Putamen (tissue), 1 donor: Measurements from ENCODE around the gene SS18L1.

Experiments used
- DNase-seq: peaks from one replicate; pipeline ENCODE4 v3.0.0-alpha.2; 2016; ENCODE audit warnings: low spot score

The SS18L1 gene

GRCh38 chr20:62195736-62196135 is 52.2 kb downstream of the SS18L1 start:
- DNase-seq = no peak

DNA sequence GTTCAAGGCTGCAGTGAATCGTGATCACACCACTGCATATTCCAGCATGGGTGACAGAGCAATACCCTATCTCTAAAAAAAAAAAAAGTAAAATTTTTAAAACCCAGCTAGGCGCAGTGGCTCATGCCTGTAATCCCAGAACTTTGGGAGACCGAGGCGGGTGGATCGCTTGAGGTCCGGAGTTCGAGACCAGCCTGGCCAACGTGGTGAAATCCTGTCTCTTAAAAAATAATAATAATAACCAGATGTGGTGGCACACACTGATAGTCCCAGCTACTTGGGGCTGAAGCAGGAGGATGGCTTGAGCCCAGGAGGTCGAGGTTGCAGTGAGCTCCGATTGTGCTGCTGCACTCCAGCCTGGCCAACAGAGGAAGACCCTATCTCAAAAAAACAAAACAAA is 52.7 kb downstream of the SS18L1 start:
- no peak for DNase-seq

DNA sequence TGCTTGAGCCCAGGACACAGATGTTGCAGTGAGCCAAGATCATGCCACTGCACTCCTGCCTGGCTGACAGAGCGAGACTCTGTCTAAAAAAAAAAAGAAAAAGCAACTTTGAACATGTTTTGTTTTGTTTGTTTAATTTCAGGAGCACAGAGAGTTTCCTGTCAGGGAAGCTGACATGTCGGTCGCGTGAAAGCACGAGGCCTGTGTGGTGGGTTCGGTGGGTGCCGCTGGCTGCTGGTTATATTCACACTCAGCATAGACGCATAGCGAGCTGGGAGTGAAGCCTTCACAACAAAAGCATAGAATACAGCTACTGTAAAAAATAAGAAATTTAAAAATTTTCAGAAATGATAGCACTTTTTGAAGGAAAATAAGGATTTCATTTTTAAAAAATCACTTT is 53.7 kb downstream of the SS18L1 start:
- DNase-seq = no peak

GRCh38 chr20:62197801-62198200 is 54.2 kb downstream of the SS18L1 start:
- no peak for DNase-seq

- no peak for DNase-seq
Observed at GRCh38 chr20:62198496-62198895, 54.9 kb downstream of the SS18L1 start.

DNA sequence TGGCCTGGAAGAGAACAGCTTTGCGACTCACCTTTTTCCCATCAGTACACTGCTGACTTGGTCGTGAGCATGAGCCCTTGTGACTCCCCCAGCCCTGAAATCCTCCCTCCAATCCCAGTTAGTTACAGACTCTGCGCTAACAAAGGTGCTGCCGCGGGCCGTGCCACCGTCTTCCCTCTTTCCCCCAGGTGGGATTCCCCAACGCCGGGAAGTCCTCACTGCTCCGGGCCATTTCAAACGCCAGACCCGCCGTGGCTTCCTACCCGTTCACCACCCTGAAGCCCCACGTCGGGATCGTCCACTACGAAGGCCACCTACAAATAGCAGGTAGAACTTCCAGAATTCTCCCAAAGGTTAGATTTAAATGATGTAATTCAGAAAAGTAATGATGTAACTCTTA is 55.4 kb downstream of the SS18L1 start:
- no peak for DNase-seq

- DNase-seq = no peak
Observed at GRCh38 chr20:62200491-62201172, 57.1 kb downstream of the SS18L1 start.

- DNase-seq = no peak
Observed at GRCh38 chr20:62201173-62202082, 57.9 kb downstream of the SS18L1 start.

DNA sequence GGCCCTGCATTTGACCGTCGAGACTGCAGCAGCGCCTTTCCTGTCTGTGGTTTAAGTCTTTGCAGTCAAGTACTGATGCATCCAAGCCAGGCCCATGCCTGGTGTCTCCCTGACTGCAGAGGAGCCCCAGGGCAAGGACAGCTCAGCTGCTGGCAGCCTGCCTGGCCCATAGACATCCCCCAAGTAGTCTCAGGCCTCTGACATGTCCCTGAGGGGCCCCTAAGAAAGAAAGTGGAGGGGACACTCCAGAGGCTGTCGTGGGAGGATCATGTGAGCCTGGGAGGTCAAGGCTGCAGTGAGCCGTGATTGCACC is 58.5 kb downstream of the SS18L1 start:
- no peak for DNase-seq

GRCh38 chr20:62202676-62203377 is 59.3 kb downstream of the SS18L1 start:
- no peak for DNase-seq

DNA sequence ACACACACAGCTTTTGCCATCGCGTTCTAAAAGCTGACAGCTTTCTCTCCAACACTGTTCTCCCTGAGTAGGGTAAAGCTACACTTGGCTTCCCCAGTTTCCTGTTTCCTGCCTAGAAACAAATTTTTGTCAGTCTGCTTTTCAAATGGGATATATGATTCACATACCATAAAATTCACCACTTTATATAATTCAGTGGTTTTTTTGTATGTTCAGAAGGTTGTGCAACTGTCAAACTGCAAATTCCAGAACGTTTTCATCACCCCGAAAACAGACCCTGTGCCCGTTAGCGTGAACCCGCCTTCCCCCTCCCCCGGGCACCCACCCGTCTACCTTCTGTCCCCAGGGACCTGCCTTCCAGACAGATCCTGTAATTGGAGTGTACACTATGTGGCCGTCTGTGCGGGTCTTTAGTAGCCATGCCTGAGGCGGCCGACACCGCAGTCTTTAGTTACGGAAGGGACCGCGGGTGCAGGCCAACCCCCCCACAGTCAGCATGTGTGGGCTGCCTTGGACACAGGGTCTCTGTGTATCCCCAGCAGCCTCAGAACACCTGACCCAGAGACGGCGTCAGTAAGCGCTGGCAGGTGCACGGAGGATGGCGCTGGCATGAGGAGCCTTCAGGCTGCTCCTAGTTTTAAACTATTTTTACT is 59.9 kb downstream of the SS18L1 start:
- no peak for DNase-seq

- no peak for DNase-seq
Observed at GRCh38 chr20:62205618-62206387, 62.2 kb downstream of the SS18L1 start.

DNA sequence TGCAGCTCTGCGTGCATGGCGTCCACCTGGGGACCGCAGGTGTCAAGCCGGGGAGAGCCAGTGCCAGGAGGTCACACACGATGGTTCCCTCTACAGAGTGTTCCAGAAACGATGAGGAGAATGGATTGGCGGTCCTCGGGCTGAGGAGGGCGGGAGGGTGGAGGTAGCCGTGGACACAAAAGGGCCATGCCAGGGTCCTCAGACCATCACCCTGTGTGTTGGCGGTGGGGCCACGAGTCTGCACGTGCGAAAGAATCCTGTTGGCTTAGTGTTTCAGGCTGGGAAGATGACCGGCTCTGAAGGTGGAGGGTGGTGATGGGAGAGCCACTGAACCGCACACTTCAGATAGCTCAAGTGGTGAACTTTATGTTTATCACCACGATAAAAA is 62.8 kb downstream of the SS18L1 start:
- DNase-seq = no peak

GRCh38 chr20:62208061-62208794 is 64.7 kb downstream of the SS18L1 start:
- peak; percentile 70 for DNase-seq

GRCh38 chr20:62208795-62209755 is 65.5 kb downstream of the SS18L1 start:
- DNase-seq = no peak

GRCh38 chr20:62209850-62210495 is 66.4 kb downstream of the SS18L1 start:
- DNase-seq = no peak

GRCh38 chr20:62210496-62210855 is 66.9 kb downstream of the SS18L1 start:
- DNase-seq = no peak

- DNase-seq = no peak
Observed at GRCh38 chr20:62211216-62211615, 67.6 kb downstream of the SS18L1 start.

DNA sequence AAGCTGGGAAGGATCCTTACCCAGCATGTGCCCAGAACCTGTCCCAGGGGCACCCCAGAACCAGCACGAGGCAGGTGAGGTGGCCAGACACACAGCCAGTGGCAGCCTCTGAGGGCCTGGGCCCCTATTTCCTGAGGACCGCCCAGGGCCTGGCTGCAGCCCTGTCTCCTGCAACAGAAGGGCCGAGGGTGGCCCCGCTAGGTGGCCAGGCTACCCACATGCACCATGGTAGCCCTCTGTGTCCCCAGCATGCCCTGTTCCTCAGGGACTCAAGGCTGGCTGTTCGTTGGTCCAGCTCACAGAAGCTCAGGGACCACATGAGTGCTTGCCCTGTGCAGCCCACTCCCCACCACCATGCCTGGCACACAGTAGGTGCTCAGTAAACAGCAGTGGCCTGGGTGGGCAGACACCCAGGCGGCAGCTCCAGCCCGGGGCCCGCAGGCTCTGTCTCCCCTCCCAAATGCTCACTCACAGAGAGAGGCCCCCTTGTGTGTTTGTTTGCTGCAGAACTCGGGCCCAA is 68.3 kb downstream of the SS18L1 start:
- no peak for DNase-seq
